GM12878 (cell line): Measurements from ENCODE around the gene TPP2. TPM values are rescaled to one million over a fixed set of nuclear protein-coding genes. Genes with fewer than 3 reads are reported as not detected.

Source experiments
- ATAC-seq: fragments of 200-7000 bp; cut with Tn5 transposase; 3 replicates; pipeline ENCODE4 v1.9.1; 2020; ENCODE audit warnings: mild to moderate bottlenecking, moderate library complexity
- BruUV-seq: library from RNA; stranded (reverse); fragments of 400-500 nt; replicated peaks from 2 replicates; lab custom pipeline; 2021; lab: Mats Ljungman, UMichigan
- CTCF ChIA-PET: fragments of 300-600 bp; sonication (Branson Sonifier 250); formaldehyde crosslinking; extraction: SDS; loops from one replicate; lab custom pipeline; 2021; ENCODE audit warnings: inconsistent platforms; lab: Yijun Ruan, JAX
- POLR2A ChIA-PET: fragments of 350-600 bp; formaldehyde crosslinking; extraction: SDS; loops from one replicate; lab custom pipeline; 2021; ENCODE audit warnings: inconsistent platforms; lab: Charles Lee
- RAD21 ChIA-PET: fragments of 300-600 bp; sonication (Branson Sonifier 250); formaldehyde crosslinking; loops from one replicate; lab custom pipeline; 2023; ENCODE audit warnings: antibody characterized with exemption; ENCODE audit not compliant: unreplicated experiment; lab: Charles Lee
- SMC1A ChIA-PET: fragments of 300-600 bp; sonication (Branson Sonifier 250); formaldehyde crosslinking; loops from one replicate; lab custom pipeline; 2023; ENCODE audit not compliant: unreplicated experiment, uncharacterized antibody; lab: Charles Lee
- DNase-seq: peaks from one replicate; pipeline ENCODE4 v3.0.0-alpha.2; 2011; ENCODE audit warnings: low read depth, low spot score
- FAIRE-seq: peaks from 3 replicates; lab custom pipeline; 2011; peaks lifted over from hg19 to GRCh38; lab: Jason Lieb, UNC
- H2AFZ ChIP-seq: 2 replicates; pipeline ENCODE4 v1.6.0; 2011; ENCODE audit warnings: low read depth, low read length, control low read depth; ENCODE audit not compliant: control insufficient read depth
- H3K27ac ChIP-seq: 2 replicates; pipeline ENCODE4 v1.5.1; 2011; ENCODE audit warnings: control low read depth; ENCODE audit not compliant: control insufficient read depth, insufficient read depth
- H3K27me3 ChIP-seq, 2 experiments: replicated peaks in 1 of 2; 2 replicates each; pipeline versions ENCODE4 v1.6.0 to v1.6.1; 2011; ENCODE audit warnings: low read length in 1 of 2; ENCODE audit not compliant: control insufficient read depth in 2 of 2, insufficient read depth in 2 of 2
- H3K36me3 ChIP-seq, 2 experiments: 2 replicates each; pipeline ENCODE4 v1.5.1; 2011; ENCODE audit warnings: low read length in 1 of 2; ENCODE audit not compliant: control insufficient read depth in 2 of 2, insufficient read depth in 2 of 2
- H3K4me1 ChIP-seq: 2 replicates; pipeline ENCODE4 v1.6.1; 2011; ENCODE audit warnings: mild to moderate bottlenecking, low read length, moderate library complexity, mixed read lengths; ENCODE audit not compliant: control insufficient read depth, insufficient read depth
- H3K4me2 ChIP-seq: 2 replicates; pipeline ENCODE4 v1.6.0; 2011; ENCODE audit warnings: control low read depth; ENCODE audit not compliant: control insufficient read depth, insufficient read depth
- H3K4me3 ChIP-seq: fragments of 200-600 bp; sonication (generic); 2 replicates; pipeline ENCODE4 v1.5.1; 2016
- H3K79me2 ChIP-seq: 2 replicates; pipeline ENCODE4 v1.6.0; 2011; ENCODE audit warnings: low read length; ENCODE audit not compliant: control insufficient read depth, insufficient read depth
- H3K9ac ChIP-seq: 2 replicates; pipeline ENCODE4 v1.8.0; 2011; ENCODE audit warnings: low read length, control low read depth, mixed read lengths; ENCODE audit not compliant: control insufficient read depth, insufficient read depth
- H3K9me3 ChIP-seq: replicated peaks from 3 replicates; pipeline ENCODE4 v1.5.1; 2011; ENCODE audit warnings: mild to moderate bottlenecking, low read length; ENCODE audit not compliant: control insufficient read depth, insufficient read depth
- H4K20me1 ChIP-seq: 2 replicates; pipeline ENCODE4 v1.6.0; 2011; ENCODE audit not compliant: control insufficient read depth, insufficient read depth
- CBX3 ChIP-seq: fragments of 200-600 bp; sonication (generic); IDR thresholded peaks from 2 replicates; pipeline ENCODE4 v1.6.1; 2016; ENCODE audit warnings: low read depth, borderline replicate concordance
- E4F1 ChIP-seq: fragments of 450-650 bp; IDR thresholded peaks from 2 replicates; pipeline ENCODE4 v1.6.1; 2018; ENCODE audit warnings: borderline replicate concordance, mild to moderate bottlenecking; ENCODE audit not compliant: partially characterized antibody
- KDM1A ChIP-seq: fragments of 200-600 bp; sonication (generic); IDR thresholded peaks from 2 replicates; pipeline ENCODE4 v1.6.1; 2016; ENCODE audit warnings: borderline replicate concordance
- MEF2A ChIP-seq: IDR thresholded peaks from 2 replicates; pipeline ENCODE4 v1.6.1; 2011; ENCODE audit warnings: low read depth, mild to moderate bottlenecking, low read length, moderate library complexity; ENCODE audit not compliant: insufficient read depth
- PAX5 ChIP-seq: IDR thresholded peaks from 2 replicates; pipeline ENCODE4 v1.6.1; 2011; ENCODE audit warnings: low read depth, low read length, borderline replicate concordance
- POLR2AphosphoS5 ChIP-seq: IDR thresholded peaks from 2 replicates; pipeline ENCODE4 v1.6.1; 2011; ENCODE audit warnings: mild to moderate bottlenecking, low read length, inconsistent platforms
- RB1 ChIP-seq: fragments of 450-650 bp; formaldehyde crosslinking; IDR thresholded peaks from 2 replicates; pipeline ENCODE4 v1.6.1; 2017; ENCODE audit warnings: mild to moderate bottlenecking, borderline replicate concordance
- RFX5 ChIP-seq: IDR thresholded peaks from 2 replicates; pipeline ENCODE4 v1.6.1; 2011; ENCODE audit warnings: low read depth, low read length, improper control_type of control experiment
- SIN3A ChIP-seq: IDR thresholded peaks from 2 replicates; pipeline ENCODE4 v1.6.1; 2012; ENCODE audit warnings: low read depth, low read length, improper control_type of control experiment
- SMARCA5 ChIP-seq: fragments of 450-650 bp; IDR thresholded peaks from 2 replicates; pipeline ENCODE4 v1.6.1; 2017; ENCODE audit warnings: mild to moderate bottlenecking
- TARDBP ChIP-seq: IDR thresholded peaks from 2 replicates; pipeline ENCODE4 v1.6.1; 2016; ENCODE audit warnings: borderline replicate concordance
- ZBTB11 ChIP-seq: fragments of 450-650 bp; formaldehyde crosslinking; IDR thresholded peaks from 2 replicates; pipeline ENCODE4 v1.5.0; 2022; ENCODE audit warnings: mild to moderate bottlenecking, missing genetic modification characterization
- ZBTB33 ChIP-seq: fragments of 450-650 bp; IDR thresholded peaks from 2 replicates; pipeline ENCODE4 v1.6.1; 2017; ENCODE audit warnings: mild to moderate bottlenecking
- ZSCAN29 ChIP-seq: fragments of 450-650 bp; IDR thresholded peaks from 2 replicates; pipeline ENCODE4 v1.6.1; 2017; ENCODE audit warnings: mild to moderate bottlenecking, moderate library complexity
- WGBS: methylation state at CpG from one replicate; pipeline ENCODE4 v1.1.6; 2016; ENCODE audit warnings: low lambda C conversion rate; ENCODE audit not compliant: insufficient replicate concordance, insufficient coverage; ENCODE audit errors: missing lambda C conversion rate; 5-methylcytosine and 5-hydroxymethylcytosine counted together
- in situ Hi-C: fragments of 300-500 bp; cut with MboI; formaldehyde crosslinking; loops from 9 replicates; pipeline ENCODE4 v1.14.3; 2018; ENCODE audit warnings: mixed read lengths
- intact Hi-C: fragments of 100-400 bp; cut with micrococcal nuclease; formaldehyde crosslinking; loops from one replicate; pipeline ENCODE4 v1.14.2; 2022; ENCODE audit not compliant: unreplicated experiment
- polyA plus RNA-seq, 11 experiments: library from polyadenylated mRNA; depleted of rRNA in 4 of 11; unstranded in 6 of 11; stranded (reverse) in 5 of 11; fragments of >200 nt; fragmentation: Nextera tagmentation in 4 of 11; fragmentation: Illumina TruSeq in 1 of 11; extraction: Ambion mirVana in 4 of 11; extraction: Trizol in 1 of 11; gene quantifications; 1 replicate in 1 of 11; 2 replicates in 10 of 11; pipeline versions ENCODE4 v1.2.1 to v1.2.3, GENCODE V29; 2011 to 2016; ENCODE audit warnings: inconsistent platforms in 2 of 11, missing spikeins in 2 of 11, low read depth in 1 of 11
- total RNA-seq, 4 experiments: library from RNA; depleted of rRNA in 3 of 4; stranded (reverse); fragments of >200 nt in 3 of 4; fragmentation: Illumina TruSeq in 1 of 4; extraction: Trizol in 1 of 4; gene quantifications; 2 replicates each; pipeline versions ENCODE4 v1.2.1 to v1.2.3, GENCODE V29; 2013 to 2021

The TPP2 gene
- total and polyA plus RNA-seq, 10 of the 15 experiments (the other 5 are each of a cell fraction or from before 2014, with no cell fraction given) = 18.4 to 82.3 (median 55.4) TPM

- TF ChIP-seq ZBTB33 (no peak), E4F1 (no peak), POLR2AphosphoS5 (no peak)
- TF ChIP-seq, all 136 proteins: peak for 0
Observed at GRCh38 chr13:102642475-102642874, 45.7 kb downstream of the TPP2 start (continued).

- no peaks in the 10 kb centered on the region for H3K79me2 ChIP-seq
- BruUV-seq = no TSS peak
- H3K4me1 ChIP-seq = no peaks in the 10 kb centered on the region
- H3K9ac ChIP-seq = no peak overlapping the region
- H4K20me1 ChIP-seq = no peaks in the 10 kb centered on the region
- no peak overlapping the region for H3K4me2 ChIP-seq
- H3K4me3 ChIP-seq = no peak overlapping the region
- H3K36me3 ChIP-seq = peaks cover 2 to 52% of the 10 kb centered on the region in 2 experiments
- 100% methylated on average over 1 of the region's 1 CpG for WGBS
- H2AFZ ChIP-seq = no peak overlapping the region
- CTCF ChIA-PET = interaction anchor here (0.7 to 1.7 kb wide), 4 partner anchors 26 to 125 kb away, joined by 3 read pairs; no protein-coding TSS in a partner anchor
- intact Hi-C loops (no loop called here), in situ Hi-C loops (no loop called here)
- RAD21 ChIA-PET = interaction anchor here (0.6 to 1.2 kb wide), 2 partner anchors 10 to 52 kb away, joined by 3 read pairs; no protein-coding TSS in a partner anchor
- SMC1A ChIA-PET = interaction anchor here (0.7 to 1.7 kb wide), 3 partner anchors 17 to 59 kb away, joined by 3 read pairs; no protein-coding TSS in a partner anchor
- DNase-seq (no peak), FAIRE-seq (no peak), ATAC-seq (no peak)
- no peaks in the 10 kb centered on the region for H3K9me3 ChIP-seq
- no peak overlapping the region for H3K27ac ChIP-seq
- POLR2A ChIA-PET = no interaction called here
- no peaks in the 10 kb centered on the region for H3K27me3 ChIP-seq
- no peak for TF ChIP-seq TARDBP
- no peak for TF ChIP-seq CBX3
- TF ChIP-seq KDM1A = no peak
- no peak for TF ChIP-seq RB1
- no peak for TF ChIP-seq ZBTB11 (CRISPR knock-in tag)
- TF ChIP-seq ZSCAN29 = no peak
- TF ChIP-seq SIN3A = no peak
- no peak for TF ChIP-seq MEF2A
- TF ChIP-seq RFX5 = no peak
- TF ChIP-seq PAX5 = no peak
- TF ChIP-seq SMARCA5 = no peak
Observed at GRCh38 chr13:102643656-102644055, 46.9 kb downstream of the TPP2 start.
